GM19193 (cell line): ENCODE results near the gene GLB1L.

ENCODE experiments used
- POLR2A ChIP-seq: IDR thresholded peaks from 4 replicates; pipeline ENCODE4 v1.6.1; 2011; ENCODE audit not compliant: insufficient read depth, insufficient read length; ENCODE audit errors: extremely low read depth

The GLB1L gene

GRCh38 chr2:219225350-219225749, 19.9 kb downstream of the GLB1L start:
- TF ChIP-seq POLR2A, result no peak

GRCh38 chr2:219223831-219224610, 21.2 kb downstream of the GLB1L start:
- no peak for TF ChIP-seq POLR2A

GRCh38 chr2:219221957-219222518, 23.2 kb downstream of the GLB1L start:
- no peak for TF ChIP-seq POLR2A

GRCh38 chr2:219220652-219221402, 24.4 kb downstream of the GLB1L start:
- TF ChIP-seq POLR2A, result no peak

- no peak for TF ChIP-seq POLR2A
These were observed 25.3 kb downstream of the GLB1L start for GRCh38 chr2:219219784-219220532.

- TF ChIP-seq POLR2A, result peak; percentile 87
These were observed 26.2 kb downstream of the GLB1L start, which contains the start of gene ABCB6 for GRCh38 chr2:219218732-219219701. ABCB6 (minus strand) TSS chr2:219218958; CDS start chr2:219218673, 285 bp downstream.

GRCh38 chr2:219218217-219218731, 27.0 kb downstream of the GLB1L start:
- no peak for TF ChIP-seq POLR2A

- TF ChIP-seq POLR2A, result no peak
These were observed 28.7 kb downstream of the GLB1L start for GRCh38 chr2:219216535-219216915.

- TF ChIP-seq POLR2A, result no peak
These were observed 29.2 kb downstream of the GLB1L start for GRCh38 chr2:219215871-219216534.

GRCh38 chr2:219214786-219215185, 30.5 kb downstream of the GLB1L start:
- TF ChIP-seq POLR2A, result no peak

GRCh38 chr2:219214141-219214540, 31.1 kb downstream of the GLB1L start:
- no peak for TF ChIP-seq POLR2A

GRCh38 chr2:219213486-219214071, 31.7 kb downstream of the GLB1L start:
- TF ChIP-seq POLR2A, result no peak

GRCh38 chr2:219213026-219213415, 32.2 kb downstream of the GLB1L start:
- no peak for TF ChIP-seq POLR2A
